ENCODE results near the gene UST. TPM values are rescaled to one million over a fixed set of nuclear protein-coding genes. Genes with fewer than 3 reads are reported as not detected.
"Not testable (repeated sequence)": the region's sequence is repeated elsewhere in the genome, so short reads cannot be mapped to it uniquely, and the experiment has no call there.

UST gene
- polyA plus RNA-seq, 1 donor = 11.5 TPM

DNA sequence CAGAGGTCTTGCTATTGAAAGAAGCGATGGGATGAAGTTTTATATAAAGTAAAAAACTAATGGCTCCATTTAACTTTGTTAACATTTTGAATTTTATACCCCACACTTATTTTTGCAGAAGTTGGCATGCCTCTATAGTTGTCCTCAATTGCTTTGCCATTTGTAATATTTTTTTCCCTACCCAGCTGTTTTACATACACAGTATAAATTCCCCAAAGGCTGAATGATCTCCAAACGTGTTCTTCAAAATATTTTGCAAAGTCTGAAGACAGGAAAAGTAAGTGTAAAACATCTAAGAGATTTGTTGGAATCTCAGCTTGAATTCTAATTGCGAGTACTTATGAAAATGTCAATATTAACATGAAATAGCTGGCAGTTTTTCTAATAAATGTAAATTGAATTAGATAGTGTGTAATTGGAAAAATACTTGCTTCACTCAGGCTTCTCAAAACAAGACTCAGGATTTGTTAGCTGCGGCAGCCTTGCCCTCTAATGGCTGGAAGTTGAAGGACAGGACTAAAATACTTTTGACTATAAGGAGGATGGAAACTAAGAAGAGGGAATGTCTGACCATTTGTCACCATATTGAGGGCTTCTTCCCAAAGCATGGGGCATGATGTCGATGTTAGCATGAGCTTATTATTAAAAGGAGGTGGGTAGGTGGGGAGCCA lies 226.8 kb downstream of the UST start:
- DNase-seq = no peak

DNA sequence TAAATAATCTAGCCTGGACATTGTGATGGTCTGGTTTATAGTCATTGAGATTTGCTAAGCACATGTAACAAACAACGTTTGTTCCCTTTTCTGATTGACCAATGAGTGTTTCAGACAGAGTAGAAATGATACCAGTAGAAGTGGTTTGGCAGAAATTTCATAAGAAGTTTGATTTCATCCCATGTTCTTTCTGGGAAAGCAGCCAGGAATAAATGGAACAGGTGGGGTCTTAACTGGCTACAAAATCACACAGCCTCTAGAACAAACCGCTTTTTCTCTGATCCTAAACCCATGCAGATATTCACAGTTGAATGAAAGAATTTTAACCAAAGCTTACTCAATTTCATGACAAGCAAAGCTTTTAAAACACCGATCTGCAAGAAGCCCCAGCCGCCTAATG lies 227.5 kb downstream of the UST start:
- no peak for DNase-seq

DNA sequence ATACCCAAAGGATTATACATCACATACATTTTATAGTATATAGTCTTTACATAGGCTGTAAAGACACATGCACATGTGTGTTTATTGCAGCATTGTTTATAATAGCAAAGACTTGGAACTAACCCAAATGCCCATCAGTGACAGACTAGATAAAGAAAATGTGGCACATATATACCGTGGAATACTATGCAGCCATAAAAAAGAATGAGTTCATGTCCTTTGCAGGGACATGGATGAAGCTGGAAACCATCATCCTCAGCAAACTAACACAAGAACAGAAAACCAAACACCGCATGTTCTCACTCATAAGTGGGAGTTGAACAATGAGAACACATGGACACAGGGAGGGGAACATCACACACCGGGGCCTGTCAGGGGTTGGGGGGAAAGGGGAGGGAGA lies 231.5 kb downstream of the UST start:
- DNase-seq = not testable (repeated sequence)

DNA sequence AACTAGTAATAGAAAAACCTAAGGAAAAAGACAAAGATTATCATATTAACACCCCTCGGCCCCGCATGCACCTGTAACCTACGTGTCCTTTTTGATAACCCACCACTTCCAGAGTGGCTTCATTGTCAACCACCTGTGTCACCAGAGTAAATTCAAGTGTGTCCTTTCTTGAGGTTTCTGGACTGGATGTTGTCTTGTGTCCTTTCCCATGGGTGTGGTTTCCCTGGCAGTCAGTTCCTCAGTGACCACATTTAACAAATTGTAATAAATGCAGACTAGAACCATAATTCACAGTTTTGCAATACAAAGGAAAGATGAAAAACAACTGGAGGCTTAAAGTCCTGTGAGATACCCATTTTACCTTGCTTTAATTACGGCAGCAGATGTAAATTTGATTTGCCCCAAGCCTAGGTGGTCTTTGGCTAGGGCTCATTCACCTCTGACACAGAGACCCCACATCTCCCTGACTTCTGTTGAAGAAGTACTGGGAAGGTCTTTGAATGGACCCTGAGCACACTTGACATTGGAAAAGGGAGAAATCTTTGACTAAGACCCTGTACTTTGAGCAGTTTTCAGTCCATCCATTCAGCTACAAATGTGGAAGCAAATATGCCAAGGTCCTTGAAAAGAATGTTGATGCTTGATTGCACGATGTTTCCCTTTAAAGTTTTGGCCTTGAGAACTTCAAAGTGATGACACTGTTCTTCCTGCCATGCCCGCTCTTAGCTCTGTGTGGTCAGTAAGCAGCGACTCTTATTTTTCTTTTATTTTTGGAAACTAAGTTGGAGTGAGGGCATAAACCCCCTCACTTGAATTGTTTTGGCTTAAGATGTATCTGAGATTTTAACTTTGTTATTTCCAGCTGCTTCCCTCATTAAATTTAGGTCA lies 232.4 kb downstream of the UST start:
- DNase-seq = no peak

DNA sequence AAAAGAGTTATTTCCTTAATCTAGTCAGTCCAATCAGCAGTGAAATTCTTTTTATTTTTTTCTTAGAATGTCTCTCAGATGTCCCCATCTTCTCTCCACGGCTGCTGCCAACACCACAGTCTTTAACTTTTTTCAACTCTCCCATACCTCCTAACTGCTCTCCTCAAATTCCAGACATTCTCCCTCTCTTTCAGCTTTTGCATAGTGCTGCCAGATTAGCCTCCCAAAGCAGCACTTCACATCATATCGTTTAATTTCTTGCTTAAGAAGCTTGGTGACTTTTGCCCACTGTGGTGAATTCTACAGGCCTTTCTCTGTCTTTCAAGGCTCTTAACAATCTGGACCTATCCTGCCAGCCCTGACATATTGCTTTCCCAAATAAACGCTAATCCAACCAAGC lies 233.4 kb downstream of the UST start:
- DNase-seq = no peak

DNA sequence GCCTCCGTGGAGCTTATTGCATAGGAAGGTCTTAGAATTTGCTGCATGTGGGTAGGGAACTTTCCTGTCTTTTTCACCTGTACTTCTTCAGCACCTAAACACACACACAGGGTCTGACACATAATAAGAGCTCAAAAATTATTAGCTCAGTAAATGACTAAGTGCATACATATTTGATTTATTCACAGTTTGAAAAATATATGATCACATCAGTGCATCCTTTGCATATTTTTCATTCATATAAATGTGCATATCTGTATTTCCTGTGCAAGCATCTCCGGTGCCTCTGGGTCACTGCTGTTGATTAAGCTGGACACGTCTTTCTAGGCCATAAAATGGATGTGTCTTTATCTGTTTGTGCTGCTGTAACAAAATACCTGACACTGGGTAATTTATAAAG lies 234.7 kb downstream of the UST start:
- no peak for DNase-seq

DNA sequence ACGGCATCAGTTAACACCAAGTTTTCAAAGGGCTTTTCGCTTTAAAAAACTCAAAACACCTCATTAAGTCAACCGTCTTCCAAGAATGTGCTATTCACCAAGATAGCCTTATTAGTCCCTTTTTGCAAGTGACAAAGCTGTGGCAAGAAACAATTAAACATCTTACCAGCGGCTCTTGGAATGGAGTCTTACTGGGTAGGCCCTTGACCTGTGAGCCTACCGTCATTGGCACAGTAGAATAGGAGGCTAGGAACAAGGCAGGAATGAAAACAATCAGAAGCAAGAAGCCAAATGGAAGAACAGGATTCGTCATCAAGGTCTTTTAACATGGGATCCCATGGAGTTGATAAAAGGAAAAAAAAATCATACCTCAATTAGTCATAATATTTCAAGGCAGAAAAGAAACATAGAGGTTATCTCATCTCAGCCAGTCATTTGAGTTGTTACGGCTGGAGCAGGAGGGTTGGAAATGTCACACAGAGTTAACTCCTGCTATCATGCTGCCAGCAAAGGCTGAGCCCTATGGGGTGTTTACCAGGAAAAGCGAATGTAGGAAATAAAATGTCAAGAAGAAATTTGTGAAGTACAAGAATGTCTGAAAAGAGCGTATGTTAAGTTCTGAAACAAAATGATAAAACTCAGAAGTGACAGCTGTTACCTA lies 236.4 kb downstream of the UST start:
- no peak for DNase-seq

DNA sequence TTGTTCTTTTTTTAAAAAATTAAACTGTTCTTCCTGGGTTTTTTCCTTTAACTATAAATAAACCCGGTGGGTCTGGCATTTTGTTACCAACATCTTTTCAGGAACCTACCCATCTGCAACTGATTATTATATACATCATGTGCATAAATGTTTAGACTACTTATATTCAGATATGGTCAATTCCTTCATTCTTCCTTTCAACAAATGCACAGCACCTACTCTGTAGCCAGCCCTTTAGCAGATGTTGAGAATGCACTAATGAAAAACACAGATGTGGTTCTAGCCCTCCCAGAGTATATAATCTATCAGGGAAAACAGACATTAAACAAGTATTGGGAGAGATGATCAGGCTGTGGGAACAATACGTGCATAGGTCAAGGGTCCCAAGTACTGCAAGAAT lies 237.1 kb downstream of the UST start:
- no peak for DNase-seq

DNA sequence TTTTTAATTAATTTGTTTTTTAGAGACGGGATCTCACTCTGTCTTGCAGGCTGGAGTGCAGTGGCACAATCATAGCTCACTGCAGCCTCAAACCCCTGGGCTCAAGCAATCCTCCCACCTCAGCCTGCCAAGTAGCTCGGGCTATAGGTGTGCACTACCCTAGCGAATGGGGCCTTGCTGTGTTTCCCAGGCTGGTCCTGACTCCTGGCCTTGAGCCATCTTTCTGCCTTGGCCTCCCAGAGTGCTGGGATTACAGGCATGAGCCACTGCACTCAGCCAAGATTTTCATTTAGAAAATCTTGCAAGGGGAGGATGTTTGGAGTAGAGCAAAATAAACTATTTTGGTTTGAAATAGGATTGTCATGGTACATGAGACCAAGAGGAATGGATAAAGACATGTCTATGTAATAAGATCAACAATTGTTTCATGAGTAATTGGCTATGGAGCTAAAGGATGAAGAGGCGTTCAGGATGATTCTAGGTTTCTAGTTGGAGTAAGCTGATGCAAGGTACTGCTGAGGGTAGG lies 237.8 kb downstream of the UST start:
- DNase-seq = no peak

DNA sequence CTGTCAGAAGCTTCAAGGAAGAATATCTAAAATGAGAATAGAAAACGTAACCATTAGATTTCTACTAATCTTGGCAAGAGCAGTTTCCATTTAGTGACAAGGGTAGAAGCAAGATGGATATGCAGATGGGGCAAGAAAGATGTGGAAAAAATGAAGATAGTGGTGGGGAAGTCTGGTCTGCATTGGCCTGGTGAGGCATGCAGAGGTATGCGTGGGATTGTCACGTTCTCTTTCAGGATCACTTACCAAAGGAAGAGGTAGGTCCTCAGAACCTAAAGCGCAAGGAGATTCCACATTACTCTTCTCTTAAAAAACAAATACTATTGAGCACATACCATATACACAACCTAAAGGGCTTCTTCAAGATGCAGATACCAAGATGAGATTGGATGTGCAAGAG lies 238.7 kb downstream of the UST start:
- DNase-seq = no peak

DNA sequence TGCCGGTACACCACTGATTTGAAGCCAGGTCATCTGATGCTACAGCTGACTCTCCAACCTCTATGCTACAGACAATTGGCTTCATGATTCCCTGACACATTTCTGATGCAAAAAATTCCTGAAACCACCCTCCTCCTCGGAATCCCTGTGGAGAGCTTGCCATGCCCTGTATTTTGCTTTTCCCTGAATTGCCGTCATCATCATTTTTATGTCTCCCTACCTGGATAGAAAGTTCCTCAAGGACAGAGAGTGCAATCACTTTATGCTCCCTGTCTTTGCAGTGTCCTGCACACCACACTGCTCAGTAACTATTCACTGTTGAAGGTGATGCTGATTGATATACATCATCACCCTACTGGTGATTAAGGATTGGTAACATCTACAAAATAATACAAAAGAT lies 239.8 kb downstream of the UST start:
- DNase-seq = no peak

DNA sequence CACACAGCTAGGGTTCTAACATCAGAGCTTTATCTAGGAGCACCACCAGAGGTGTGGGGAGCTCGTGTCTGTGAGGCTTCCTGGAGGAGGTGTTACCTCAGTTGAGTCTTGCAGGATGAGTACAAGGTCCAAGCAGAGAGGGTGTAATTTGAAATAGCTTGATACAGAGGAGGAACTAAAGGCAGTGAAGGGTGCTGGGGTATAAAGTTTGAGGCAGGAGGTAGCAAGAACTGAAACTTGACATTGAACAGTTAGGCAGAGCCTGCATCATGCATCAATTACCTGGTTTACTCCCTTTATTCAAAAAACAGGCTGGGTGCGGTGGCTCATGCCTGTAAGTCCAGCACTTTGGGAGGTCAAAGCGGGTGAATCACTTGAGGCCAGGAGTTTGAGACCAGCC lies 241.2 kb downstream of the UST start:
- DNase-seq = no peak

DNA sequence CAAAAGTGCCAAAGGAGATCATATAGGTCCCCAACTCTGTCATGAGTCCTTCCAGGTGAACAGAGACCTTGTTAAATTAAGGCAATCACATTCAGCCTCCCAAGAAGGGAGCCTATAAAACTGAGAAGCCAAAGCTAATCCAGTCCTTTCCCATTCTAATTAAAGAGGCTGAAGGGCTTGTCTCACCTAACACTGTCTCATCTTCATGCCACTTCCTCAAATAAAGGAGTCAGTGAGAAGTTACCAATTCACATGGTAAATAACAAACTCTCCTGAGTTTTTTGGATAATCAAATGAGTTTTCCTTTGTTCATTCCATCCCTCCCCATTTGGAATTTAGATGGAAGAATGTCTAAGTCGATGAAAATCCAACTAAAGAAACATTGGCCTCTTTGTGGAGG lies 242.8 kb downstream of the UST start:
- DNase-seq = no peak

DNA sequence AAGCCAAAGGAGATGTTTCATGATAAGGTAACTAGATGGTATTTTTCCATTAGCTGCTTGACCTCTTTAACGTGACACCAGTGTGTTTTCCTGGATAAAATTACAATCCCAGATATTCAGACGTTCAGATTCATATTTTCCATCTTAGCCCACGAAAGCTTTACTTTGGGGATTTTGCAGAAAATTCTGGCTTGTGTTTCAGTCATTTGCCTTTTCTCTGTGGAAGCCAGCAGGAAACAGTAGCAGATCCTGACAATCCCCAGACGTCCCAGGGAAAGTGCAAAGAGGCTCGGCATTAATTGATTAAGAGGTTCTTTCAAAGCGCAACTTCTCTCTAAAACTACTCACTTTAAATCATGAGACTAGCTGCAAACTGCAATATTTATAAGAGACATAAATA lies 243.6 kb downstream of the UST start:
- DNase-seq = no peak

DNA sequence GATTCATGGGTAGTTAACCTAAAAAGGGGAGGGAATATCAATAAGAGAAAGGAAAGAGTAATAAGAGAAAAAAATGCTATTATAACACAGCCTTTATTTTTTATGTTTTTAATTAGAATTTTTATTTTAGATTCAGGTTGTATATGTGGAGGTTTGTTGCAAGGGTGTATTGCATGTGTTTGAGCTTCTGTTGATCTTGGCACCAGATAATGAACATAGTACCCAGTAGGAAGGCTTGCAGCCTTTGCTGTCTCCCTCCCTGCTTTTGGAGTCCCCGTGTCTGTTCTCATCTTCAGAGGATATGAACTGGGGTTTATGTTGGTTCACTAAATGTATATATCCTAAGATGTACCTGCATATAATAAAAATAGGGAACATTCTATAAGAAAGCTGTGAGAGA lies 250.0 kb downstream of the UST start:
- DNase-seq = no peak

DNA sequence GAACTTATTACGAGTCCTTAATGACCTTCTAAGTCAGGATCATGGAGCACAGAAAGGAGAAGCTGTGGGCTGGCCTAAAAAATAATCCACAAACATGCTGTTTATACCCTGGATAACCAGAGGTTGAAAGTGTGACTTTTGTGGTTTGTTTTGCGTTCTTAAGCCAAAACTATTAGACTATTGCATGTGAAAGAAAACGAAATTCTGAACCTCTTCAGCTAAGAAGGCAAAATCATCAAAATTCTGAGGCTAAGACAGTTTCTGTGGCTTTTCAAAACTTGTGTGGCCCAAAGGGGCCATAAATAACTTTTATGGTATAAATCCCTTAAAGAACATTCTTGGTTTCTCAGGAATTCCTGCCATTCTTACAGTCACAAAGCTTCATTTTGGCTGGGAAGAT lies 251.0 kb downstream of the UST start:
- peak; percentile 32 for DNase-seq

DNA sequence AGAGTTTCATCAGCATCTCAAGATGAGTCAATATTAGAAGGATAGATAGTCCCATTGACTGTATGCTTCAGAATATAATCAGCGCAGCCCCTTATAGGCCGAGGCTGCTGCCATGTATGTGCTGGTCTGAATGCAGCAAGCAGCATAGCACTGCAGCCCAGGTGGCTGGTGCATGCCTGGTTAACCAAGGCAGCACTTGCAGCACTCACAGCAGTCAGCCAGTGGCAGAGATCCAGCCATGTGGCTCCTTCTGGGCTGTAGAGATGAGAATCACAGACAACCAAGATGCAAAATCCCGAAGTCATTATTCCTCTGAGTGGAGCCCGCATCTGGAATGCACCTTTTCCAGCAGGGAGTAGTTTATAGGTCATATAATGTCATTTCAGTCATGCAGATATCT lies 251.9 kb downstream of the UST start:
- no peak for DNase-seq

DNA sequence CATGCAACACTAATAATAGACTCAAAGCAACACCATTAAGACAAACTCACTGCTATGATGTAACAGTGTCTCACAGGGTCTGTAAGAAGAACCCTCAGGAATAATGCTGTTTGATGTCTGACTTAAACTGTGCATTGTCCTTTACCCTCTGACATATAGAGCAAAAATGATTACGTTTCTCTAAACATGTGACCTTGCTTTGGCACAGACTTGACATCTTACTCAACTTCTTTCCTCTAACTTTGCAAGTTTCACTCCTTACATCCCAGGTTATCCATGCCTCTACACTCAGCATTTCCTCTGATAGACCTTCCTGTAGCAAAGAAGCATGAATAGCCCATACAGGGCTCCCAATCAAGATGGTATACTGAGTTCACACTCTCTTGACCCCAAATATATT lies 252.7 kb downstream of the UST start:
- DNase-seq = no peak

DNA sequence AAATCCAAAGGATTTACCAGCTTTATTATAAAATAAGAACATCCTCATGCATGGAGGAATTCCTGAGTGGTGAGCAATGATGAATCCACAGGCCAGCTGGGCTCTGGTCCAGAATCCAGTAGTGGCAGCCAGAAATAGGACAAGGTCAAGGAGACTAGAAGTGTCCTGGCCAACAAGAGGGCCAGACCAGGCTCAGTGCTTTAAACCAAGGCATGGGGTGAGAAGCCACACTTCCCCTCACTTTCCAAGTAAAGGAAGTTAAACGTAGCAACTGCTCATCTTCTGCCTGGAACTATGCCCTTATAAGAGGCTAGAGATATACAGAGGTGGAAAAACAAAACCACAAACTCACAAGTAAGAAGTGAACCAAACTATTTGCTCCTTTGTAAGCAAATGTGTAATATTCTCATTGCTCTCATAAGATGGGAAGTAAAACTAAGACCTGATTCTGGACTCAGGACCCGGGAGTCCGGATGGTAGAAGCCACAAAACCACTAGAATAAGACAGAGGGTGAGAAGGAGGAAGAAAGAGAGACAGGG lies 253.2 kb downstream of the UST start:
- DNase-seq = no peak

DNA sequence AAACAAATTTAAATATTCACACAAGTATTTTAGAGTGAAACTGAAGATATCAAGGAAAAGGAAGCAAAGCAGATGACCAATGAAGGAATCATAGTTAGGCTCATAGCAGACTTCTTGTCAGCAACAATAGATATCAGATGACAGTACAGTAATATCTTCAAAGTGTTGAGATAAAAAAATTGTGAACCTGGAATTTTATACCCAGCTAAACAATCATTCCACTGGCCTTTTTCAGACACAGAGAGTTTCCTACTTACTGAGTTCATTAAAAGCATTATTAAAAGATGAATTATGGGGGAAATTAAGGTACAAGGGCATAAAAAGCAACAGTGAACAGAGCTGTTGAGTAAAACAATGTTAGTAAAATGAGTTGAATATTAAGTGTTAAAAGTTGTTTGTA lies 254.6 kb downstream of the UST start:
- DNase-seq = no peak

DNA sequence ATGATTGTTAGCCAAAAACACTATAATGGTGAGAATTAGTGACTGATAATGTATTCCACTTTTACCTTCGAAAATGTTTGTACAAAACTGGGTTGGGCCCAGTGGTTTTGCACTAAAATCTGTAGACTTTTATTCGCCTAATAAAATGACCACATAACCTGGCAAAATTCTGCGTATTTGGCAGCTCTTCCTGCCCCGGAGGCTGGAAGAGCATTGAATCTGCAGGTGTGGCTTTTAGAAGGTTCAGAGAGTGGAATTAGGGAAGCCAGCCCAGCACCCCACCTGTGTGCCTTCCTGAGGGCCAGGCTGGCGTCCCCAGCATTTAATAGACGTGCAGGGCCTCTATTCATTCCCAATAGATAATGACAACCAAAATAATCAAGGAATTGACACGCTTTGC lies 256.7 kb downstream of the UST start:
- no peak for DNase-seq

DNA sequence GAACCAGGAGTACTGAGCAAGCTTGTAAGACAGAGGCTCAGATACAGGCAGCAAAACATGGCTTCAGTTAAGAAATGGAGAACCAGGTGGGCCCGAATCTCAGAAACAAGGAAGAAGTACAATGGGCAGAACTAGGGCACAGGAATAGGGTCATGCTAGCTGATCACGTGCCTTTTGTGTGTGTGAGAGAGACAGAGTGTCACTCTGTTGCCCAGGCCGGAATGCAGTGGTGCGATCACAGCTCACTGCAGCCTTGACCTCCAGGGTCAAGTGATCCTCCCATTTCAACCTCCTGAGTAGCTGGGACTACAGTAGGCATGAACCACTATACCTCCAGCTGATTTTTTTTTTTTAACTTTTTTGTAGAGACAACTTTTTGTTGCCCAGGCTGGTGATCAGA lies 257.8 kb downstream of the UST start:
- DNase-seq = no peak

DNA sequence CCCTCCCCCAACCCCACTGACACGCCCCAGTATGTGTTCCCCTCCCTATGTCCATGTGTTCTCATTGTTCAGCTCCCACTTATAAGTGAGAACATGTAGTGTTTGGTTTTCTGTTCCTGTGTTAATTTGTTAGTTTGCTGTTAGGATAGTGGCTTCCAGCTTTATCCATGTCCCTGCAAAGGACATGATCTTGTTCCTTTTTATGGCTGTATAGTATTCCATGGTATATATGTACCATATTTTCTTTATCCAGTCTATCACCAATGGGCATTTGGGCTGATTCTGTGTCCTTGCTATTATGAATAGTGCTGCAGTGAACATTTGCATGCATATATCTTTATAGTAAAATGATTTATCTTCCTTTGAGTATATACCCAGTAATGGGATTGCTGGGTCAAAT lies 259.4 kb downstream of the UST start:
- DNase-seq = not testable (repeated sequence)
